NT2/D1 (cell line): Measurements from ENCODE around the gene MICALL2.

Experiments
- SUZ12 ChIP-seq: IDR thresholded peaks from 2 replicates; pipeline ENCODE4 v1.6.1; 2011; ENCODE audit not compliant: insufficient read length, insufficient read depth; ENCODE audit errors: extremely low read depth
- YY1 ChIP-seq: IDR thresholded peaks from 2 replicates; pipeline ENCODE4 v1.6.1; 2011; ENCODE audit not compliant: insufficient read length, insufficient read depth
- ZNF274 ChIP-seq: IDR thresholded peaks from 2 replicates; pipeline ENCODE4 v1.6.1; 2011; ENCODE audit warnings: mild to moderate bottlenecking, low read depth, low read length

DNA sequence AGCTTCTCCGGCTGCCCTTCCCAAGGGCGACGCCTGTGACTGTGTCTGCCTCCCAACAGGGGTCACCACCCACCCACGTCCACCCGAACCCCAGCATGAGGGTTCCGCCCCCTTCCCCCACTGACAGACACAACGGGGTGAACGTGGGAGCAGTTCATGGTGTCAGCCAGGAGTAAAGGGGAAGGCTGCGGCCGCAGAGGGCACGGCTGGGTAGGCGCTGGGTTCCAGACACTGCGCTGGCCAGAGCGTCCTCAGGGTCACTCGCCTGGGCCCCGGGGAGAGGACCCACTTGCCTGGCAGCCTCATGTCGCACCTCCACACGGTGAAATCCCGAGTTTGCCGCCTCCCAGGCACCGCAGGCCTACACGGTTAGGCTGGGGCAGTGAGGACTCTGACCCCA is 23.8 kb upstream of the MICALL2 start:
- no peak for TF ChIP-seq YY1
- TF ChIP-seq SUZ12 = no peak
- TF ChIP-seq ZNF274 = no peak
